Mesenteric fat pad (tissue), 1 donor: Measurements from ENCODE around the gene NXN. TPM values are rescaled to one million over a fixed set of nuclear protein-coding genes. Genes with fewer than 3 reads are reported as not detected.

Experiments used
- DNase-seq: peaks from one replicate; pipeline ENCODE4 v3.0.0-alpha.2; 2020; ENCODE audit warnings: low spot score
- long read RNA-seq: library from polyadenylated mRNA; unstranded; transcript quantifications from one replicate; pipeline ENCODE4 v2.0.0, GENCODE V29; 2020
- total RNA-seq: library from RNA; stranded (reverse); fragmentation: NEBNext Ultra II Directional; extraction: Animal tissue kit (Norgen Biotek cat#: 25700); gene quantifications from one replicate; pipeline ENCODE4 v1.2.1, GENCODE V29; 2021
- donor health status: DM: yes; HTN: yes; CAD: no.

The NXN gene
- total RNA-seq: 20.7 TPM
- long read RNA-seq, partial matches to known transcripts: 5 of 18 reads
- long read RNA-seq, other reads (novel, unspliced or antisense): 12 of 18 reads

DNA sequence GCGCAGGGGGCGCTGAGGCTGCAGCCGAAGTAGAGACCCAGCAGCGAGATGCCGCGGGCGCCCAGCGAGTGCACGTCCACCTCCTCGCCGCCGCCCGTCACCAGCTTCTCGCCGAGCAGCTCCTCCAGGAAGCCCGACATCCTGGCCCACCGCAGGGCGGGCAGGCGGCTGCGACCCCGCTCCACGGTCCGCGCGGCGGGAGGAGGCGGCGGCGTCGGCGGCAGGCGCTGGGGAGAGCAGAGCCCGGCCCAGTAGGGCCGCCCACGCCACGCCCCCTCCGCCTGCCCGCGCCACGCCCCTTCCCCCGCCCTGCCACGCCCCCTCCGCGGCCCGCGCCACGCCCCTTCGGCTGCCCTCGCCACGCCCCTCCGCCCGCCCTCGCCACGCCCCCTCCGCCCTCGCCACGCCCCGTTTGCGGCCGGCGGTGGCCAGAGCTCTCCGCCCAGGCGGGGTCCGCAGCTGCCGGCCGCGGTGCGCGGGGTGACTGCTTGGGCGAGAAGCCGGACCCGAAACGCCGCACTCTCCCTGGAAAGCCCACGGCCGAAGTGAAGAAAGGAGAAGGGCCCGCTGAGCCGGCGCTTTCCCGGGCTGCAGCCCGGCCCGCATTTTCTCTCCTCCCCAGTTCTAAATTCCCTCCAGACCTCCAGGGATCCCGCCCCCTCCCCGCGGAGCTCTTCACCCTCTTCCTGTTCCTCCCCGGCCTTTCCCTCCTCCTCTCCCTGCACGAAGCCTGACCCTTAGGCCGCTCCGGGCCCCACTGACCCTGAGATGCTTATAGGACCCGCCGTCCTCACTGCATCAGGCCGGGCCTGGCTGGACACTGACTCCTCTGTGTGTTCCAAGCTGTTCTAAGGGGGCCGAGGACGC lies at the start of gene NXN:
Gene NXN (minus strand): TSS at position 238 of the 867 bp plus-strand sequence.
- DNase-seq: peak; percentile 99

DNA sequence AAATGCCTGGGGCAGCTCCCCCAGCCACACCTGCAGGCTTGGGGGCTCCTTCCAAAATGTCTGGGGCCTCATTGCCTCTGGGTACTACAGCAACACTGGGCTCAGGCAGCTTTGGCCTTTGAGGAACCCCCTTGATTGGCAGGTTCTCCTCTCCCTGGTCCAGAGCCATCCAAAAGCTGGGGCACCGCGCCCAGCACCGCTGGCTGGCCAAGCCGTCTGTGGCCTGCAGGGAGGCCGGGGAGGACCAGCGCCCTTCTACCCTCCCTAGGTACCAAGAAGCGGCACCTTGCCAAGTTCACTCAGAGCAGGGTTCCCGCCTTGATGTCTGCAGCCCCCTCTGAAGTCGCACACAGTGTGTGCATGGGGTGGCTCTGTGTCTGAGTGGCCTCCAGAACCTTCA lies 47.5 kb upstream of the NXN start:
- DNase-seq: no peak

DNA sequence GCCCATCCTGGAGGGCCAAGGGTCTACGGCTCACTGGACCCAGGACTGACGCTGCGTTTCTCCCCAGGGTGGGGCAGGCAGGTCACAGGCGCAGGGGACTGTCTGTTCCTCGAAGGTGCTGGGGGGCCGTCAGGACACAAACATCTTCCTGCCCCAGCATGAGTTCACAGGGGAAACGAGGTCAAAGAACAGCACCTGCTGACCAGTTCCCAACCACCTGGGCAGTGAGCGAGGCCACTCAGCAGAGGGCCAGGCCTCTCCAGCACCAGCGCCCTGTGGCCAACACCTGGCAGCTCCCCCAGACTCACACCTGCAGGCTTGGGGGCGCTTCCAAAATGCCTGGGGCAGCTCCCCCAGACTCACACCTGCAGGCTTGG lies 47.0 kb upstream of the NXN start:
- no peak for DNase-seq

DNA sequence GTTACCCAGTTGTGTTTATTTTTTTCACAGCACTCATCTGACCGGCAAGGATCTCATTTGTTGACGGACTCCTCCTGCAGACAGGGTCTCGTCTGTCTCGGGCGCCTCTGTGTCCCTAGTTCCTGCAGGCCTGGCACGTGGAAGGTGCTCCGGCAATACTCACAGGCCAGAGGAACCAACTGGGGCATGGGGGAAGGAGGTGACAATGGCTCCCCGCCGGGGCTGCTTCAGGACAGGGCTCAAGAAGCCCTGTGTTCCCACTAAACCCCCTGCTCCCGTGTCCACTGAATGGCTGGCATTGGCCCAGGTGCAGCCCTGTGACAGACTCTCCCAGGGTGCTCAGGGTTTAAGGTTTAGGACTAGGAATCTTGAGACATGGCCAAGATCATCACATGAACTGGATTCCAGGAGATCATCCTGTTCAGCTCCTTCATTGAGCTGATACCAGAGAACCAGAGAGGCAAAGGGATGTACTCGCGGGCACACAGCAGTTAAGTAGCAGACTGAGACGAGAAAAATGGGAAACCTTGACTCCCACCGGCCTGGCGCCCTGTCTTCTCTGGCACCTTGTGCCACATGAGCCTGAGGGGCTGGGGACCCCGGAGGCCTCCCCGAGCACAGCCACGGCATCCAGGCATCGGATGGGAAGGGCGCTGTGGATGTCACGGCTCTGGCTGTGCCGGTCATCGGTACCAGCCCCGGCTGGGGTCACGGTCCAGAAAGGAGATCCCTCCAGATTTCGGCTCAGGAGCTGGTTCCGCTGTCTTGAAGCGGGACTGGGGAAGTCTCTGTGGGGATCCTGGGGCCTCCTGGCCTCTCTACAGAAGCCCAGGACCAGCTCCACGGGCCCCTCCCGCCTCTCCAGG lies 46.4 kb upstream of the NXN start:
- DNase-seq: no peak

DNA sequence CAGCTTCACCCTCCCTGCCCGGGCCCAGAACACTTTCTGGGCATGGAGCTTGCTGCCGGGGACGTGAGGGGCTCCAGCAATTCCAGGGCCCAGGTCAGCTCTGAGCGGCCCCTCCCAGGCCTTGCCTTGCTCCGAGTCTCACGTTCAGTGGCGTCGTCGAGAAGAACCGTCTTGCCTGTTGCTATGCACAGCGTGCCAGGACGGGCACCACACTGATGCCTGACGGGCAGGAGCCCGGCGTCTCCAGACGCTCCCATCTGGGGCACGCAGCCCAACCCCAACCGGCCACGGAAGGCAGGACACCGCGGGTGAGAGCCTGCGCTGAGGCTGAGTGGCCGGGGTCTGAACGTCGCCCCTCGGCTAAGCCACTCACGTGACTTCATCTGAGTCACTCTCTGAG lies 44.5 kb upstream of the NXN start:
- DNase-seq: no peak

DNA sequence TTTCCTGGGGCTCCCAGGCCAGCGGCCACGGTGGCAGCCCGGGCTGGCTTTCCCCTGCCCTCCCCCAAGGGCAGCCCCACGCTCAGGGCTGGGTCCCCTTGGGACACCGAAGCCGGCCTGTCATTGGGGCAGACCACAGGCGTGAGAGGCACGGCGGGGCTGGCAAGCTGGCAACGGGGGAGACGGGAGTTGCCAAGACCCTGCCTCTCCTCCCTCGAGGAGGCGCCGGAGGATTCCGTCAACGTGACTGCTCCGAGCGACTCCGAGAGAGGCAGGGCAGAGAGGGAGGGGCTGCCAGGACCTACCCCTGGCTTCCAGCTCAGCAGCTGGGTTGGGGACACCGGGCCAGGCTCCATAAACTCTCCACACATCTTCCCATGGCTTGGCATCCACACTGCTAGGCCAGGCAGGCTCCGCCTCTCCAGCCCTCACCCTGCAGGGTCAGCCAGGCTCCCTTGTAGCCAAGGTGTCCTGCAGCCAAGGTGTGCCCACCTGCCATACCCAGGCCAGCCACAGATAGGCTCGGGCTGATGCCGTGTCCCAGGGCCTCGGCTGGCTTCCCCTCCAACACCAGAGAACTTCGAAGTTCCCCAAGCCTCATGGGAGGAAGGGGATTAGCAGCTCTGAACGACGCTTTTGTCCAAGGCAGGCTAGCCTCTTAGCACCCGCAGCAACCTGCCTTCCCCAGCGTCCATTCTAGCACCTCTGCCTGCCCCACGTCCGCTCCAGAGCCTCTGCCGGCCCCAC lies 42.9 kb upstream of the NXN start:
- DNase-seq: no peak

DNA sequence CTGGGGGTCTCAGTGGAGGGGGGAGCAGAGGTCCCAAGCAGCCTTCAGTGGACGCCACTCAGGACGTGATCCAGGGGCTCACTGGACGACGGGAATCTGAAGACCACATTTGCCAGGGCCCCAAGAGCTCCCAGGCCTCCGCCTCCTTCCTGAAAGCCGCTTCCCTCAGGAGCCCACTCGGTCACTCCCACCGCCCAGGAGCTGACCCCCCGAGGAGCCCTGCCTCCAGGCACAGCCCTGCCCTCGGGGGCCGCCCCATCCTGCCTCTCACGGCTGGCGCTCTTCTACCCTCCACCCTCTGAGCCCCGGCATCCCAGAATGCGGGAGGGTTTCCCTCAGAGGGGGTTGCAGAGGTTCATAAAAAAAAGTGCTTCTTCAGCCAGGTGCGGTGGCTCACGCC lies 41.6 kb upstream of the NXN start:
- DNase-seq: no peak

DNA sequence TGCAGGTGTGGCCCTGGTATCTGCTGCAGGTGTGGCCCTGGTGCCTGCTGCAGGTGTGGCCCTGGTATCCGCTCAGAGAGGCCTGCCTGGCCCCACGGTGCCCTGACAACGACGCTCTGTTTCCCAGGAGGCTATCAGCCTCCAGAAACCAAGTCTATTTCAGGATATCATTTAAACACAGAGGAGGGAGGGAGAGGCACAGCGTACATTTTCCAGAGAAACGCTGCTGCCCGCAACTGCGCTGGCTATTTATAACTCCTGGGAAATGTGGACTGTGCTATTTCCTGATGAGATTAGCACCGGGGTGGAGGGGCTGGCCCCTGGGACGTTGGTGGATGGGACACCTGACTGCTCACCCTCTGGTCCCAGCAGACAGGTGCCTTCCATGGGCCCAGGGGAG lies 39.9 kb upstream of the NXN start:
- no peak for DNase-seq

DNA sequence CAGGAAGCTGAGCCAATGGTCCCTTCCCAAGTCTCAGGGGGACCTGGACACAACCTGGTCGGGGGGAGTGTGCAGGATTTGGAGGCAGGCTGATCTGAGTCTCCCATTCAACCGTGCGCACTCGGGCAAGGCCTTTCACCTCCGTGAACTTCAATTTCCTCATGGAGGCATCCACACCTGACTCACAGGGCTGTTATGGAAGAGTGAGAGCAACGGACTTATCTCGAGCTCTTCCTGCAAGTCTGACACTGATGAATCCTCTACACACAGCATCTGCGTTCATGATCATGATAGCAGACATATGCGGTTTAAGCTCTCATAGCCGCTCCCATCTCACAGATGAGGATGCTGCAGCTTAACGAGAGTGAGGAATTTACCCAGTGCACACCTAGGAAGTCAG lies 39.0 kb upstream of the NXN start:
- DNase-seq: no peak

DNA sequence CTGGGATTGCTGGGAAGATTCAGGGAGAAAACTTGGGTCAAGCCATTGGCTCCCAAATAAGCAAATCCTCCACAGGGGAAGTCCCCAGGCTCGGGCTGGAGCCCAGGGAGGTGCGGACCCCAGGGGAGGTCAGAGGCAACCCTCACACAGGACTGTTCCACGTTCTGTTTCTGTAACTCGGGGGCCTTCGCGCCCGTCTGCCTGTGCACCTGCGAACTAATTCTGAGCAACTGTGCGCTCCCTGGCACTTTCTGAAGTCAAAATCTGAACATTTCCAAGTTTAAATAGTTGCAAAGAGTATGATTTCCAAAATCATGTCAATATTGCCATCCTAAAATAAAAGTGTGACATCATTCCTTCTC lies 34.1 kb upstream of the NXN start:
- DNase-seq: no peak

DNA sequence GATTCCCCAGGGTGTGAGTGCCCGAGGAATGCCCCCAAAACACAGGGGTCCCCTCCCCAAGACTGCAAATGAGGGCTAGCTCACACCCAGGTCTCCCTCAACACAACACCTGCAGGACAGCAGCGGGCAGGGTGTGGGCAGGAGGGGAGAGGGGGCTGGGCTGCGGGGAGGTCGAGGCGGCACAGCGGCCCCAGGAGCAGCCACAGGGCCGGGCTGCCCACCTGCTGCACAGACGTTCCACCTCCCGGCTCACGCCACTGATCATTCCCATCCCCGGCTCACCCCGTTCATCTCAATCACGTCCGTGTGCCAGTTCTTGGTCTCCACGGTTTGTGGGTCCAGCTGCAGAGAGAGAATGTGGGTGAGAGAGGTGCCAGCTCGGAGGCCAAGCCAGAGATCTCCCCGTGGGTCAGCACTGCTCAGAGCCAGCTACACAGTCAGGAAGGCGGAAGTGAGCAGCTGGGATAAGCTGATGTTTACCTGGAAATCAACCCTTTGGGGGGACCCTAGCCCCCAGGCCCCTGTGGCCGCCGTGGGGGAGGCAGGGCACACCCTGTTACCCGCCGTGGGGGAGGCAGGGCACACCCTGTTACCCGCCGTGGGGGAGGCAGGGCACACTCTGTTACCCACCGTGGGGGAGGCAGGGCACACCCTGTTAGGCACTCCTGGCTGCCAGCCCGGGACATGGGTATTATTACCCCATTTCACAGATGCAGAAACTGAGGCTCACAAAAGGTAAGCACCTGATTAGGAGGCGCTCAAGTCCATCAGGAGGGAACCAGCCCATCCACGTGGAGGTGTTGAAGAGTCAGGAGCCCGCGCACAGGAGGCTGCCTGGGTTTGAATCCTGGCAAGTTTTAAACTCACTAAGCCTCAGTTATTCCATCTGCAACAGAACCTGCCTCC lies 33.5 kb upstream of the NXN start:
- DNase-seq: no peak

DNA sequence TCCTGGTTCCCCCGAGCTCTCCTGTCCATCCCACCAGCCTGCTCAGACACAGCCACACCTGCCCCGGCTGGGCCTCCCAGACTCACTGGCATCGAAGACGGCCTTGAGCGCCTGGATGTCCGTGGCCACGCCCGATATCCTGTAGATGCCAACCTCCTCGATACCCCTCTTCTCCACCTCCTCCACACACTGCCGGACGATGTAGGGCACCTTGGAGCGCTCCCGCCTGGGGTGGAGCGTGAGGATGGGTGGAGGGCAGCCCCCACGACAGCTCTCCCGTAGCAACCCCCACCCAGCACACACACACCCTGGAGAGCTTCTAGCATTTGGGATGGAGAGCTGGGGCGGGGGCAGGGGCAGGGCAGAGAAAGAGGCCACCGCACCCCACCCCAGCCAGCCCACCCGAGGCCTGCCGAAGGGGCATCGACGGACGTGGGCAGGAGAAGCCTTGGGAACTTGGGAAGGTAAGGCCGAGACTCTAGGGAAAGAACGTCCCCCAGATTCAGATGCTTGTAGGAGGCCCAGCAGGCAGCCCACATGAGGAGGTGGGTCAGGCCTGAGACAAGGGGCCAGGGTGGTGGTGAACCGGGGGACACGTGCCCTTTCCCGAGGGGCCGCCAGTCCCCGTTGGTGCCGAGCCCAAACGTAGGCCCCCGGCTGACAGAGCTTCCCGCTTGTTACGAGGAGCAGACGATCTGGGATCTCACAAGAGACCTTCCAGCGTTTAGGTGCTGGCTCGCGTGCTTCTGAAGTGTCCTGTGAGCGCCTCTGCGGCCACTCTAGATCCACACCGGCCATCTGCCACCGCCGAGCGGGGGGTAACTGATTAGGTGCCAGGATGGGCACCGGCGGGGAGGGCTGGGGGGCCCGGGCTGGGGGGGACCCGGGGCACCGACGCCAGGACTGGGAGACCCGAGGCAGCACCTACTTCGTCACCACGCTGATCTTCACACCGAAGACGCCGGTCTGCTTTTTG lies 32.5 kb upstream of the NXN start:
- no peak for DNase-seq

DNA sequence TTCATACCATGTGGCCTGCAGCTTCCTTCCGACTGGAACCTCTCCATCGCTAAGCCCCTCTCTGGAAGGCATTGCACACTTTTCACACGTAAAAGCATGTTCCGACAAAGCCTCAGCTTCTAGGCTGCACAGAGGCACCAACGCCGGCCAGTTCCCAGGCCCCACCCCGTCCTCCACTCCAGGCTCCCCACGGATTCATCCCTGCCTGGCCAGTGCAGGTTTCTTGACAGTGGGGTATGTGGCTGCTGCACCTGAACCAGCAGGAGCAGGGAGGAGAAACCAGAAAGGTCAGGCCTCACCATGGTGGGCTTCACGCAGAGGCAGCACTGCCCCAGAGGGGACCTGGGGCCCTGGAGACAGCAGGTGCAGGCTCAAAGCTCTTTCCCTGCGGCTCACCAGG lies 31.6 kb upstream of the NXN start:
- no peak for DNase-seq

DNA sequence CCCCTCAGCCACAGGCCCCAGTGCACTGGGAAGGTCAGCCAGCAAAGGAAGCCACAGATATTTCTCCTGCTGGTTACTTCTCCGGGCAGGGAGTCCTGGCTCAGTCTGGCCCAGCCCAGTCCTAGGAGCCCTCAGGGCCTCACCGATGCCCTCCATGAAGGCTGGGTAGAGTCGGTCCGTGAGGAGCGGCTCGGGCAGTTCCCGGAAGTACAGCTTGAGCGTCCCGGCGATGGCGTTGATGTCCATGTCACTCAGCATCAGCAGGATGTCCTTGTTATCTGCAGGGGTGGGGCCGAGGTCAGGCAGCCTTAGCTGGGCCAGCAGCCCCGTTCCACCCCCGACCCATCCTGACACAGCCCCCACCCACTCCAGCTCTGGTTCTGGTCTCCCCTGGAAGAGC lies 31.0 kb upstream of the NXN start:
- DNase-seq: no peak

DNA sequence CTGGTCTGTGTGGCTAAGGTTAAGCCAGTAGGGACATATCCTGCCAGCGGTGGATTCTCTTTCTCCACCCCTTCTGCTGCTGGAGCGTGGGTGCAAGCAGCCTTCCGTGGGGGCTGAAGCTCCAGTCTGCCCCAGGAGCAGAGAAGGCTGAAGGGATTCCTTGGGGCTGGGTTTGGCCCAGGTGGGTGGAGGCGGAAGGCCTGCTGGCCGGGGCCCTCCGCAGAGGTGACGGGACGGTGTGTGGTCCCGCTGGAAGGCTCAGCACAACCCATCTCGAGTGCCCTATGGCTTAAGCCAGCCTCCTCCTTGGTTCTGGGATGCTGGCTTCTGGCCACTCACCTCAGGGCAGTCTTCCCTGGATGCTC lies 30.5 kb upstream of the NXN start:
- no peak for DNase-seq

DNA sequence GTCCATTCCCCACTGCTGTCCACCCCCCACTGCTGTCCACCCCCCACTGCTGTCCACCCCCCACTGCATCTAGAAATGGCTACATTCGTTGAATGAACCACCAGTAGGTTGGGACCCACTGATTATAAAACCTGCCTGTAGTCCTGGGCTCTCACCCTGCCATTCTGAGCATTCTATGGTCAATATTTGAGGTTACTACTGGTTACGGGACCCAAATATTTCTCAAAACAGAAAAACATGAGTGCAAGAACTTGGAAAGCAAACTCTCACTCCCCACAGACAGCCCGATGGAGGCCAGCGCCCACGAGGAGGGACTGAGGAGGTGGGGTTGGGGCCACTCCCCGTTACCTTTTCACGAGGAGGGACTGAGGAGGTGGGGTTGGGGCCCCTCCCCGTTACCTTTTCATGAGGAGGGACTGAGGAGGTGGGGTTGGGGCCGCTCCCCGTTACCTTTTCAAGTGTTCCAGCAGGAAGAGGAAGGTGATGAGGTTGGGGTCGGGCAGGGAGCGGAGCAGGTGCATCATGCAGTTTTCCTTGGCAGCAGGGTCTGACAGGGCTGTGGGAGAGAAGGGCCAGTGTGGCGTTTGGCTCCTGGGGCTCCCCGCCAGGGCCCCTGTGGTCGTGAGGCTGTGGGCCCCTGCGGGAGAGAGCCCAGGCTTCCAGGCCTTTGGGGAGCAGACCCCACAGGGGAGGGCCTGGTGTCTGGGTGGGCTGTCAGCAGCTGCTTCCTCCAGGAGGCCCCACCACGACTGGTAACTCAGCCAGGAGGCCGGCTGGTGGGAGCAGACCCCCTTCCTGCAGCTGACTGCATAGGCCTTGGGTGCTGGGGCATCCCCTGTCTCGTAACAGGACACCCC lies 29.9 kb upstream of the NXN start:
- no peak for DNase-seq

DNA sequence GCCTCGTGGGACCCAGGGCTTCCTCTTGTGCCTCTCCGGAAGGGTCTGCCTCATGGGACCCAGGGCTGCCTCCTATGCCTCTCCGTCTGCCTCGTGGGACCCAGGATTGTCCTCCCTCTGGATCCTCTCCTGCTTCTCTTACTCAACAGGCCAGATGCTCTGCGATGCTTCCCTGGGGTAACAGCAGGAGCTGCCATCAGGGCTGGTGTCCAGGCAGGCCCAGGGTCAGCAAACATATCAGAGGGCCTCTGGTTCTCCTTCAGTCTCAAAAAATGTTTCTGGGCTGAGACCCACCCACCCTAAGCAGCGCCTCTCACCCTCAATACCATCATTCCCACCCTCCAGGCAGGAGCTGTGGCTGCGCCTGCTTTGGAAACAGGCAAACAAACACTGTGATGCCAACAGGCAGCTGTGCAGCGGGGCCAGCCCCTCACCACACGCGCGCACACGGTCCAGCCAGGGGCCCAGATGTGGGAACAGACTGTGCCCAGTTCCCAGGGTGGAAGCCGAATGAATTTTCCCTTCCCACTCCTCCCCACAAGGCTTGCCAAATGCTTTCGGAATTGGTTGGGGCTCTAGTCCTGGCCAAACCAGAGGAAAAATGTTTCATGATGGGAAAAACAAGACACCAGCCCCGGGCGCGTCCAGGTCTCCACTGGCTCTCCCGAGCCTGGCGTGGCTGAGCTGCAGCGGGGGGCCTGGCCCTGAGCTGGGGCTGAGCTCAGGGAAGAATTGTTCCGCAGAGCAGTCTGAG lies 28.6 kb upstream of the NXN start:
- DNase-seq: no peak
